DND-41 (cell line): ENCODE measurements around the gene ALDH18A1.

Experiments
- ATAC-seq: fragments of 200-7000 bp; cut with Tn5 transposase; 3 replicates; pipeline ENCODE4 v1.9.1; 2021; ENCODE audit warnings: low read depth; ENCODE audit not compliant: insufficient read depth
- DNase-seq: peaks from one replicate; pipeline ENCODE4 v3.0.0-alpha.2; 2020
- H2AFZ ChIP-seq: 2 replicates; pipeline ENCODE4 v1.6.0; 2012; ENCODE audit warnings: low read depth, low read length
- H3K27ac ChIP-seq: 2 replicates; pipeline ENCODE4 v1.5.1; 2012; ENCODE audit warnings: low read length, inconsistent platforms
- H3K27me3 ChIP-seq: fragments of 200-600 bp; sonication (generic); 2 replicates; pipeline ENCODE4 v1.6.0; 2012; ENCODE audit warnings: low read length, mild to moderate bottlenecking, inconsistent platforms; ENCODE audit not compliant: insufficient read depth, poor library complexity
- H3K36me3 ChIP-seq: 2 replicates; pipeline ENCODE4 v1.5.1; 2012; ENCODE audit warnings: low read length, inconsistent platforms; ENCODE audit not compliant: insufficient read depth
- H3K4me1 ChIP-seq: 2 replicates; pipeline ENCODE4 v1.5.1; 2012; ENCODE audit warnings: mild to moderate bottlenecking, low read length; ENCODE audit not compliant: insufficient read depth
- H3K4me2 ChIP-seq: 2 replicates; pipeline ENCODE4 v1.6.0; 2012; ENCODE audit warnings: mild to moderate bottlenecking, moderate library complexity, low read length, inconsistent platforms; ENCODE audit not compliant: insufficient read depth
- H3K4me3 ChIP-seq, 2 experiments: fragments of 200-600 bp in 1 of 2; shearing (Covaris generic) in 1 of 2; 2 replicates each; pipeline ENCODE4 v1.5.1; 2012 to 2016; ENCODE audit warnings: inconsistent platforms in 2 of 2, low read length in 2 of 2, mild to moderate bottlenecking in 2 of 2, low read depth in 1 of 2, moderate library complexity in 1 of 2
- H3K79me2 ChIP-seq: 2 replicates; pipeline ENCODE4 v1.6.0; 2012; ENCODE audit warnings: low read length, inconsistent platforms; ENCODE audit not compliant: insufficient read depth
- H3K9ac ChIP-seq: 2 replicates; pipeline ENCODE4 v1.6.0; 2012; ENCODE audit warnings: low read depth, mild to moderate bottlenecking, inconsistent platforms, low read length, moderate library complexity
- H3K9me3 ChIP-seq: 2 replicates; pipeline ENCODE4 v1.5.1; 2012; ENCODE audit warnings: low read length, moderate library complexity, mild to moderate bottlenecking, inconsistent platforms; ENCODE audit not compliant: insufficient read depth, severe bottlenecking
- H4K20me1 ChIP-seq: 2 replicates; pipeline ENCODE4 v1.6.0; 2012; ENCODE audit warnings: low read length; ENCODE audit not compliant: insufficient read depth
- CTCF ChIP-seq: IDR thresholded peaks from 2 replicates; pipeline ENCODE4 v1.5.1; 2012; ENCODE audit warnings: borderline replicate concordance, low read length, moderate library complexity, mild to moderate bottlenecking; ENCODE audit not compliant: poor library complexity, severe bottlenecking; ENCODE audit errors: extremely low read depth
- EZH2 ChIP-seq: IDR thresholded peaks from 3 replicates; pipeline ENCODE4 v1.6.1; 2012; ENCODE audit warnings: borderline replicate concordance, low read depth, mild to moderate bottlenecking, moderate library complexity, low read length, inconsistent platforms; ENCODE audit not compliant: severe bottlenecking

ALDH18A1 gene

GRCh38 chr10:95637911-95638310 is 18.6 kb downstream of the ALDH18A1 start:
- DNase-seq (no peak), ATAC-seq (no peak)
- Histone ChIP-seq H2AFZ (no peak overlapping the region), H3K9ac (no peak overlapping the region), H3K4me3 (no peak overlapping the region), H3K79me2 (no peaks in the 10 kb centered on the region), H3K4me2 (no peak overlapping the region), H3K27me3 (no peaks in the 10 kb centered on the region), H4K20me1 (peaks cover 6% of the 10 kb centered on the region), H3K4me1 (no peaks in the 10 kb centered on the region), H3K9me3 (no peaks in the 10 kb centered on the region), H3K27ac (no peak overlapping the region), H3K36me3 (peaks cover 84% of the 10 kb centered on the region)
- TF ChIP-seq EZH2 (no peak), CTCF (no peak)

- DNase-seq (no peak), ATAC-seq (no peak)
- peaks cover 84% of the 10 kb centered on the region for H3K36me3 ChIP-seq
- H3K4me3 ChIP-seq = no peak overlapping the region
- H3K9me3 ChIP-seq = no peaks in the 10 kb centered on the region
- no peaks in the 10 kb centered on the region for H3K79me2 ChIP-seq
- no peak overlapping the region for H2AFZ ChIP-seq
- TF ChIP-seq EZH2 (no peak), CTCF (no peak)
- no peak overlapping the region for H3K9ac ChIP-seq
- no peak overlapping the region for H3K4me2 ChIP-seq
- H4K20me1 ChIP-seq = no peaks in the 10 kb centered on the region; the same call in 1 of the 2 replicates
- H3K27ac ChIP-seq = no peak overlapping the region
- H3K27me3 ChIP-seq = no peaks in the 10 kb centered on the region
- no peaks in the 10 kb centered on the region for H3K4me1 ChIP-seq
These were observed 19.4 kb downstream of the ALDH18A1 start for GRCh38 chr10:95637140-95637539.

- no peaks in the 10 kb centered on the region for H3K27me3 ChIP-seq
- ATAC-seq (no peak), DNase-seq (no peak)
- peaks cover 83% of the 10 kb centered on the region for H3K36me3 ChIP-seq
- H2AFZ ChIP-seq = no peak overlapping the region
- H3K27ac ChIP-seq = no peak overlapping the region
- H3K4me3 ChIP-seq = no peak overlapping the region
- no peak overlapping the region for H3K9ac ChIP-seq
- no peaks in the 10 kb centered on the region for H3K4me1 ChIP-seq
- H3K4me2 ChIP-seq = no peak overlapping the region
- TF ChIP-seq EZH2 (no peak), CTCF (no peak)
- H4K20me1 ChIP-seq = no peaks in the 10 kb centered on the region; the same call in 1 of the 2 replicates
- no peaks in the 10 kb centered on the region for H3K79me2 ChIP-seq
- no peaks in the 10 kb centered on the region for H3K9me3 ChIP-seq
These were observed 21.2 kb downstream of the ALDH18A1 start for GRCh38 chr10:95635319-95635733.

- Histone ChIP-seq H3K27me3 (no peaks in the 10 kb centered on the region), H3K79me2 (no peaks in the 10 kb centered on the region), H2AFZ (no peak overlapping the region), H3K36me3 (peaks cover 89% of the 10 kb centered on the region), H3K9ac (no peak overlapping the region), H3K4me3 (no peak overlapping the region), H3K4me1 (no peaks in the 10 kb centered on the region), H3K4me2 (no peak overlapping the region), H3K27ac (no peak overlapping the region), H3K9me3 (no peaks in the 10 kb centered on the region), H4K20me1 (no peaks in the 10 kb centered on the region)
- TF ChIP-seq CTCF = no peak
- TF ChIP-seq EZH2 = no peak
- ATAC-seq (no peak), DNase-seq (no peak)
These were observed 27.7 kb downstream of the ALDH18A1 start for GRCh38 chr10:95628786-95629185.
